Adipocyte (in vitro differentiated cells): ENCODE measurements around the gene PHF21B.
A peak's percentile ranks its signal among the peaks of the same experiment; 100 is the strongest.

Experiments used
- DNase-seq: peaks from one replicate; pipeline ENCODE4 v3.0.0-alpha.2; 2015; ENCODE audit warnings: low read depth
- H3K27me3 ChIP-seq: replicated peaks from 2 replicates; pipeline ENCODE4 v1.7.0; 2013; ENCODE audit warnings: mild to moderate bottlenecking, low read length, moderate library complexity; ENCODE audit not compliant: control insufficient read depth, insufficient read depth
- H3K36me3 ChIP-seq: 2 replicates; pipeline ENCODE4 v1.7.0; 2013; ENCODE audit warnings: low read length, mild to moderate bottlenecking, moderate library complexity; ENCODE audit not compliant: control insufficient read depth, insufficient read depth, severe bottlenecking
- H3K4me1 ChIP-seq: 2 replicates; pipeline ENCODE4 v1.7.0; 2013; ENCODE audit warnings: mild to moderate bottlenecking, low read length, moderate library complexity; ENCODE audit not compliant: control insufficient read depth, insufficient read depth
- H3K4me3 ChIP-seq: 2 replicates; pipeline ENCODE4 v1.7.0; 2013; ENCODE audit warnings: mild to moderate bottlenecking, low read length, moderate library complexity
- H3K9ac ChIP-seq: 2 replicates; pipeline ENCODE4 v1.7.0; 2013; ENCODE audit warnings: mild to moderate bottlenecking, low read length, moderate library complexity
- H3K9me3 ChIP-seq: 2 replicates; pipeline ENCODE4 v1.7.0; 2013; ENCODE audit warnings: mild to moderate bottlenecking, low read length, moderate library complexity; ENCODE audit not compliant: control insufficient read depth

Gene PHF21B

DNA sequence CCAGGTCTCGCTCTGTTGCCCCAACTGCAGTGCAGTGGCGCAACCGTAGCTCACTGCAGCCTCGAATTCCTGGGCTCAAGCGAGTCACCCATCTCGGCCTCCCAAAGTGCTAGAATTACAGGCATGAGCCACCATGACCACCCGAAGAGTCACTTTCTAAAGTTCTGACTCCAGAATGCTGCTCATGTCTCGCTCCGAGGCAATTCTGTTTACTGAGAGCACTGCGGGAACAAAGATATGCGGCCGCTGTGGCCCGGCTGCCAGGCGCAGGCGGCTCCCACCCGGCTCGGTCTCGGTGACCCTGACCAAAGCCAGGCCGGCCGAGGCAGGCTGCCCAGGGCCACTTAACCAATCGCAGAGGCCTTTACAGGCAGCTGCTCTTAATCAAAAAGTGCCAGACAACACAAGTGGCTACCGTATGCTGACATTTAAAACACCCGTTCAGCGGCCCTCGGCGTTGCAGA, 78.7 kb downstream of the PHF21B start:
- H3K9ac ChIP-seq, result no peak overlapping the region
- no peaks in the 10 kb centered on the region for H3K36me3 ChIP-seq
- no peak overlapping the region for H3K4me3 ChIP-seq
- peaks cover 10% of the 10 kb centered on the region for H3K4me1 ChIP-seq
- peak; percentile 53 for DNase-seq
- H3K9me3 ChIP-seq, result no peaks in the 10 kb centered on the region
- peaks cover 54% of the 10 kb centered on the region for H3K27me3 ChIP-seq

DNA sequence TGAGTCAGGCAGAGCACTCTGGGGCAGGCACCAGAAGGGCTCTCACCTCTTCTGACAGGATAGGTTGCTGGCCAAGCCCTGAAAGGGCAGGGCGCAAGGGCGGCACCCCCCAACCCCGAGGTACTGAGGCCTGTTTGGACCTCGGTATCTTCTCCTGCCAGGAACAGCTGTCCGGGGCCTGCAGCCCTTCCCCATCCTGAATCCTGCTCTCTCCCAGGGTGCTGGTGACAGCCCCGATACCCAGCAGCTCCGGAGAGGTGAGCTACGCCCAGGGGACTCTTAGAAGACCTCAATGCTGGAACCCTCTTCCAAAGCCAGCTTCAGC, 79.1 kb downstream of the PHF21B start:
- no peaks in the 10 kb centered on the region for H3K36me3 ChIP-seq
- H3K4me1 ChIP-seq, result peaks cover 10% of the 10 kb centered on the region
- H3K9ac ChIP-seq, result no peak overlapping the region
- H3K4me3 ChIP-seq, result no peak overlapping the region
- no peaks in the 10 kb centered on the region for H3K9me3 ChIP-seq
- H3K27me3 ChIP-seq, result peaks cover 54% of the 10 kb centered on the region
- DNase-seq, result no peak

DNA sequence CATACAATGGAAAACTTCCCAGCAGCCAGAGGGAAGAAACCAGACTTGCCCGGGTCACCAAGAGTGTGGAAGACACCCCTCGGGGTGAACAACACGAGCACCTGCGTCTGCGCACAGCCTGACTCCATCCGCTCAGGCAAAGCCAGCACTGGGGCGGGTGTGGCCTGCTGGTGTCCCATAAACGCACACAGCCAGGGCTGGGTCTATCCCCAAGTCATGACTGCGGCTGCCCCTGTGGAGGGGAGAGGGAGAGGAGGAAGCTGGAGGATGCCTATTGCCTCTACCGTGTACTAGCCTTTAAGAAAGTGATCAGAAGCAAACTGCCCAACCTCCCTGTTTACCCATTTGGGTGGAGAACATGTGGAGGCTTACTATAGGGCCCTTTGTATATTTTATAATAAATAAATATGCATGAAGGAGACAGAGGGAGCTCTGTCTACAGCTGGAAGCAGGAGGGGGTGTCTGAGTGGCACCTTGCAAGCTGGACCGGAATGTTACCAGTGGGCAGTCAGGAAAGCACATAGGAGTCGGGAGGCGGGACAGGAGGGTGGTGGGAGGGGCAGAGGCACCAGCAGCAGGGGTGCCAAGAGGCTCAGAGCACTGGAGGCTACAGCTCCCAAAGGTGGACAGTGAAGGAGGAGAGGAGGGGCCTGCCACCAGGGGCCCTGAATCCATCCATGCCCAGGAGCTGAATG, 79.6 kb downstream of the PHF21B start:
- no peaks in the 10 kb centered on the region for H3K36me3 ChIP-seq

DNA sequence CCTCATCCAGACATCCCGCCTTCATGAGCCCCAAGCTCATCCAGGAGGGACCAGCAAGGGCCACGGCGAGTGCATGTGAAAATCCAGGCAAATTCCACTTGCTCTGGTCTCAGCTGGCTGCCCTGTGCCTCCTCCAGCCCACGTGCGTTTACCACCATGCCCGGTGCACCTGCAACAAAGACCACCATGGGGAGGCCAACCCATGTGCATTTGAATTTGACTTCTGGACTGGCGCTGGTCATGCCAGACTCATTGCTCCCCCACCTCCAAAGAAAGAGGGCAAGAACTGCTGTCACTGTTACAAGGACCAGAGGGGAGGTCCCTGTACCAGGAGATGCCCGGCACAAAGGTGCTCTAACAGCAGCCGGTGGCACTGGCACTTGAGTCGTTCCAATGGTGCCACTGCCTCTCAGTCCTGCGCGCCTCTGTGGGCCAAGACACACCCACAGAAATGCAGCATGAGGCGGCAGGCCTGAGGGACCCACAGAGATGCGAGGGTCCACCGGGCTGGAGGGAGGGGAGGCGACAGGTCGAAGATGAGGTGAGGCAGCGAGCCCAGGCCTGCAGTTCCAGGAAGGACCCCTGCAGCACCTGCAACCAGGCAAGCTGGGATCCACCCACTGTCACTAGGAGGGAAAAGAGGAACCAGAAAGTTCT, 80.3 kb downstream of the PHF21B start:
- Histone ChIP-seq H3K27me3 (peaks cover 47% of the 10 kb centered on the region), H3K36me3 (no peaks in the 10 kb centered on the region), H3K9me3 (peaks cover 4% of the 10 kb centered on the region), H3K4me1 (peaks cover 10% of the 10 kb centered on the region), H3K4me3 (no peak overlapping the region), H3K9ac (no peak overlapping the region)
- no peak for DNase-seq

More for the DNA sequence above, 79.6 kb downstream of the PHF21B start:
- DNase-seq, result no peak
- no peaks in the 10 kb centered on the region for H3K9me3 ChIP-seq
- H3K4me1 ChIP-seq, result peaks cover 10% of the 10 kb centered on the region
- peaks cover 53% of the 10 kb centered on the region for H3K27me3 ChIP-seq
- no peak overlapping the region for H3K9ac ChIP-seq
- H3K4me3 ChIP-seq, result no peak overlapping the region

DNA sequence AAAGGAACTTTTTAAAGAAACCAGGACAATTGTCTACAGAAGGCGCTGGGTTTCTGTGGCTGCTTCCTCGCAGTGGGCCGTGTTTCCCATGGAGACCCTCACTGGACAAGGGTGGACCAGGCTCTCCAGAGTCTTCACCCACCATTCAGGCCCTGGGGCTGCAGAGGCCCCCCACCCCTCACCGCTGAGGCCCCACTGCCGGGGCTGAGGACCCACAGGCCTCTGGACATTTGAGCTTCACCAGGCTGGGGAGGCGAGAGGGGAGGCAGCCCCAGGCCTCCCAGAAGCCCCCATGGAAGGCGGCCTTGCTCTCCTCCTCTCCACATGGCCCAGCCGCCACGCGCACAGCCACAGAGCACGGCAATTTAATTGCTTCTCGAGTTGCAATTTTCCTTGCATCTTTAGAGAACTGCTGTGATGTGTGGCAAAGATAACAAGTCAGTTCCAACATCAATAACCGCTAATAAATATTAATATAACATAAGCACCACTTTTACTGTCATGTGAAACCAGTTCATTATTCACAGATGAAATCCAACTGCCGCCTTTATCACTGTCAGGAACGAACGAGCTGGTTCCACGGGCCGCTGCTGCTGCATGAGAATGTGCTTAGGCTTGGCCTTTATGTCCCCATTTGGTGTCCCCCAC, 81.0 kb downstream of the PHF21B start:
- Histone ChIP-seq H3K9me3 (peaks cover 9% of the 10 kb centered on the region), H3K9ac (no peak overlapping the region), H3K36me3 (no peaks in the 10 kb centered on the region), H3K27me3 (peaks cover 40% of the 10 kb centered on the region), H3K4me3 (no peak overlapping the region), H3K4me1 (peaks cover 10% of the 10 kb centered on the region)
- no peak for DNase-seq

DNA sequence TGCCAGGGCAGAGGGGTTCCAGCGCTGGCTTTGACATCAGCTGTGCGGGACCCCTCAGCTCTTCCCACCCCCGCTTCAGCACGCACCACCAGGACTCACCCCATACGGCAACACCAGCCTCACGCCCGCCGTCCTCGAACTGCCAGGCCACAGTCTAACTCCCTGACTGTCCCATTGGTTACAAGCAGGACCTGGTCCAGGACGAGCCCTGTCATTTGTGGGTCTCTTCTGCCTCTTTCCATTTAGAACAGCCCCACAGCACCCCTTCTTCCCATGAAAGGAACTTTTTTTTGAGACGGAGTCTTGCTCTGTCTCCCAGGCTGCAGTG, 81.7 kb downstream of the PHF21B start:
- Histone ChIP-seq H3K36me3 (no peaks in the 10 kb centered on the region), H3K9me3 (peaks cover 9% of the 10 kb centered on the region), H3K4me3 (no peak overlapping the region), H3K9ac (no peak overlapping the region), H3K4me1 (peaks cover 10% of the 10 kb centered on the region), H3K27me3 (peaks cover 36% of the 10 kb centered on the region)
- no peak for DNase-seq

DNA sequence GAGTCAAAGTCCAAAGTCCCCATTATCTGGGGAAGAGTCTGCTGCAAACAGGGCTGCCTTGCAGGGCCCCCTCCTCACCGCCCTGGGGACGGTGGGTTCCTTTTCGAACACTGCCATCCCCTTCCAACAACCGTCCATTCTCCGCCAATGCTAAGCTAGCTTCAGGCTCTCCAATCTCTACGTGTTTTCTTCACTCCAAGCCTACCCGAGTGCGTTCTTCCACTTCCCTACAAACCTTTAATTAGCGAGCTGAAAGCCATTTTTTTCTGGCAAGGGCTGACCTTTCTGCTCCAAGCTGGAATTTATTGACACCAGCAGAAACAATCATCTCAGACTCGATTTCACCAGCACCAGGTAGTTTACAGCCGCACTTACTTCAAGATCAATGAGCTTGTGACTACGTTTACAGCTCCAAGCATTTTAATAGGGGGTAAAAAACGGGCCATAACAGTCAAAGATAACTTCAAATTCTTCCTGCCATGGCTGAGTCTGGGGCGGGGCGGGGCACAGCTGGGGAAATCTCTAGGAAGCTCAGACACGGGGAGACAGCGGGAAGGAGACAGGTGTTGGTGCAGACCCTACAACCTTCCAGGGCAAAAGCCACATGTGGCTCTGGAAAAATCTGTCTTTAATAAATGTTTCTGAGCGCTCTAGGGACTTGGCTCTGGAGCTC, 82.2 kb downstream of the PHF21B start:
- no peak overlapping the region for H3K9ac ChIP-seq
- H3K9me3 ChIP-seq, result peaks cover 9% of the 10 kb centered on the region
- H3K36me3 ChIP-seq, result no peaks in the 10 kb centered on the region
- H3K4me3 ChIP-seq, result no peak overlapping the region
- peaks cover 10% of the 10 kb centered on the region for H3K4me1 ChIP-seq
- DNase-seq, result no peak
- peaks cover 33% of the 10 kb centered on the region for H3K27me3 ChIP-seq

DNA sequence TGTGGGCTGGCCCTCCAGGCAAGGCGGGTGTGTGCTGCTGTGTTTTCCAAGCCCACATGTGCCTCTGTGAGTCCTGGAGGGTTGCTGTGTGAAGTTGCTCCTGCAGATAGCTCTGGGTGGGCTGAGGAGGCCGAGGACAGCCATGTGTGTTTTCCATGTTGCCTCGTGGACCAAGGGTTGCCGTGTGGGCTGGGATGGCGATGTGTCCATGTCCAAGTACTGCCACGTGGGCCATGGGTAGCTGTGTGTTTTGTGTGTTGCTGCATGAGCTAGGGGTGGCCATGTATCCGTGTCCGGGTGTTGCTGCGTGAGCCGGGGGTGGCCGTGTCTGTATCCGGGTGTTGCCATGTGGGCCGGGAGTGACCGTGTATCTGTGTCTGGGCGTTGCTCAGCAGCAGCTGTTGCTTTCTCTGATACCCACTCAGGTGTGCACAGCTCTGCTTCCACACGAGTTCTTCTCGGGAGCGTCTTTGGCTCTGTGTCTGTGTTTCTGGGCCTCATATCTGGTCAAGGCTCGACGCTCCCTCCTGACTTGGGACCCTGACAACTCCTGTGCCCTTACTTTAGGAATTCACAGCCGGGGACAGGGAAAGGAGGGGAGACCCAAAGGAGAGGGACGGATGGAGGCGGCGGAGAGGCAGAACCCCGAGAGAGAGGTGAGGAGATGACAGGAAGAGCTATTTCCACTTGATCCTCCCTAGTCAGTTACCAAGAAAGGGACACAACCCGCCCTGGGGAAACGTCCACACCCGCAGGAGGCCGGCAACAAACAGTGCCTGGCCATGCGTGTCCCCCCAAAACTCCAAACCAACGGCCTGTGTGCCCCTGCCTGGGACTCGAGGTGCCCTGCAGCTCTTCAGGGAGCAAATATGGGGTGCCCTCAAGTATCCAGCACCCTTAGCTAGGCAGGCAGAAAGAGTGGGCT, 83.1 kb downstream of the PHF21B start:
- no peak for DNase-seq

DNA sequence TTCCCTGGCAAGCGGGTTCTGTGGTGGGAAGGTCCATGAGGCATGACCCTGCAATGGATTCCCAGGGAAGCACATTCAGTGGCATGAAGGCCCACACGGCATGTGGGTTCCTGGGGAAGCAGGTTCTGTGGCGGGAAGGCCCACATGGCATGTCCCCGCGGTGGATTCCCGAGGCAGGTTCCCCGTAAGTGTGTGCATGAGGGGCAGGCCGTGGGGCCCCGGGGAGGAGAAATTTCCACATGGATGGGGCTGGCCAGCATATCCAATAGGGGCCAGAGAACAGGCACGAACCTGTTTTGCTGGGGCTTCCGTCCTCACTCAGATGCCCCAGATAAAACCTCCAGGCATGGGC, 83.7 kb downstream of the PHF21B start:
- no peaks in the 10 kb centered on the region for H3K36me3 ChIP-seq
- peaks cover 5% of the 10 kb centered on the region for H3K4me1 ChIP-seq
- peaks cover 19% of the 10 kb centered on the region for H3K27me3 ChIP-seq
- DNase-seq, result no peak
- no peak overlapping the region for H3K4me3 ChIP-seq
- H3K9me3 ChIP-seq, result peaks cover 9% of the 10 kb centered on the region
- H3K9ac ChIP-seq, result no peak overlapping the region

More for the DNA sequence above, 83.1 kb downstream of the PHF21B start:
- Histone ChIP-seq H3K9ac (no peak overlapping the region), H3K36me3 (no peaks in the 10 kb centered on the region), H3K4me3 (no peak overlapping the region), H3K27me3 (peaks cover 25% of the 10 kb centered on the region), H3K4me1 (peaks cover 10% of the 10 kb centered on the region), H3K9me3 (peaks cover 9% of the 10 kb centered on the region)

DNA sequence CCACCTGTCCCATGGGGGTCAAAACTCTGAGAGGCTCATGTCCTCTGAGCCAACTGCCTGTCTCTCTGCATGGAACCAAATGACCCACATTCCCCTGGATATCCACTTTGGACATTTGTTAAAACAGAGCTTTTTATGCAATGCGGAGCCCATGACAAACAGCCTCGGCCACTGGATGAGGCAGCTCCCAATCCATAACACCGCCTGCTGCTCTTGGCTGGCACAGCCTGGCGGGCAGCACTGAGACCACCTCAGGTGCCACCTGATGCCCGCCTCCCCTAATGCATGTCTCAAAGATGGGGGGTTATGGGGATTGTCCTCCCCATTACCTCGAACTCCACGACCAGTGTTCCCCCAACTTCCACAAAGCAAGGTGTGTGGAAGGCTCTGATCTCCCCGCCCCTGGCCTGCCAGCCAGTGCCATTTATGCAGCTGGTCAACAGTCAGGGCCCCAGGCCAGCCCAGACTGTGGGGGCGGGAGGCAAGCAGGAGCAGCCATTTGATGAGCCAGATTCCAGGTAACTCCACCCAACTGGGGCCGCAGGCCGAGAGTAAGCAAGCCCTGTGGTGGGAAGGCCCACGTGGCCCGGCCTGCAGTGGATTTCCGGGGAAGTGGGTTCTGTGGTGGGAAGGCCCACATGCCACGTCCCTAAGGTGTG, 84.2 kb downstream of the PHF21B start:
- H3K9me3 ChIP-seq, result peaks cover 9% of the 10 kb centered on the region
- DNase-seq, result no peak
- peaks cover 19% of the 10 kb centered on the region for H3K27me3 ChIP-seq
- no peak overlapping the region for H3K4me3 ChIP-seq
- H3K9ac ChIP-seq, result no peak overlapping the region
- no peaks in the 10 kb centered on the region for H3K36me3 ChIP-seq
- H3K4me1 ChIP-seq, result no peaks in the 10 kb centered on the region
